ENCODE results near the gene TMEM185A.

DNA sequence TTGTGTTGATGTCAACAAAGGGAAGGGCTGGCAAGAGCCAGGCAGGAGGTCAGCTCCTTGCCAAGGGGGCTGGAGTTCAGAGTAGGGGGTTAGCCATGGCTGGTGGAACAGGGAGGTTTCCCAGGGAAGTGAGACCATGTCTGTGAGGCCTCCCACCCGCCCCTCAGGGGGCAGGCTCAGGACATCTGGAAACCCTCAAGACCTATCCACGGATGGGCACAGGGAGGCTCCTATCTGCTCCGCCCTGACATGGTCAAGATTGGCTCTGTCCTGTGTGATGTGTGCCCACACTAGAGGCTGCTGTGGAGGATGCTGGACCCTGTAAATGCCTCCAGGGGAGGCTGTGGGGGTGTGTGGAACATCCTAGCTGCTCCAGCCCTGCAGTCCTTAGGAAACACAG is 8.0 kb upstream of the TMEM185A start:
- TF ChIP-seq CTCF (conservative IDR thresholded peaks at IDR 0.05; ENCODE audit: low read depth, low read length) (no peak), EZH2 (IDR thresholded peaks at IDR 0.05; ENCODE audit: borderline replicate concordance, low read depth, low read length, poor library complexity, severe bottlenecking) (no peak)
